ENCODE results near the gene P2RX2.

DNA sequence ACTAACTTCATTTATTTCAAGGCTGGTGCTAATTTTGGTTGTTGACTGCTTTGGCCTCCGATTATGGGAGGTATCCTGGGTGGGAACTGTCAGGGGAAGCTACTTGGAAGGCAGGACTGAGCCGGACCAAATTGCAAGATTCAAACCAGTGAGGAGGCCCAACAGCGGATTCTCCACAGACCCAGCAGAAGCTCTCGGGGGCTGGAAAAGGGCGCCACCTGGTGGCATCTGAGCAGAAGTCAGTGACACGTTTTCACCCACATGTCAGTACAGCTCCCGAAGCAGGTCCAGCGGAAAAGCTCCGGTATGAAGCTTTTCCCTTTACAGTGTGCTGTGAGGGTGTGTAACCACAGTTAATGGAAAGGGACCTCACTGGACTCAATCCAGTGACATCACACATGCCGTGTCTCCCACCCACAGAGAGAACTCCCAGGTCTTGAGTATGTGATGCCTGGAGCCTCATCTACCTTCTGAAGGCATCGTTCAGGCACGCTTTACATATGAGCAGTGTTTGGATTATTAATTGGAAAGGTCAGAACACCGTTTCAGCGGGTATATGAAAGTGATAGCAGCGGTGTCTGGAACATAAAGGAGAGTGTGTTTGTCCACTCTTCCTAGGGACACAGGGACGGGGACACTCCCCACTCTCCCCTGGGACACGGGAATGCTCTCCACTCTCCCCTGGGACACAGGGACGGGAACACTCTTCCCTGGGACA lies 3.6 kb upstream of the P2RX2 start:
- TF ChIP-seq POLR2A (IDR thresholded peaks at IDR 0.05; ENCODE audit: low read depth, low read length) = no peak
- TF ChIP-seq, protein P1, sequence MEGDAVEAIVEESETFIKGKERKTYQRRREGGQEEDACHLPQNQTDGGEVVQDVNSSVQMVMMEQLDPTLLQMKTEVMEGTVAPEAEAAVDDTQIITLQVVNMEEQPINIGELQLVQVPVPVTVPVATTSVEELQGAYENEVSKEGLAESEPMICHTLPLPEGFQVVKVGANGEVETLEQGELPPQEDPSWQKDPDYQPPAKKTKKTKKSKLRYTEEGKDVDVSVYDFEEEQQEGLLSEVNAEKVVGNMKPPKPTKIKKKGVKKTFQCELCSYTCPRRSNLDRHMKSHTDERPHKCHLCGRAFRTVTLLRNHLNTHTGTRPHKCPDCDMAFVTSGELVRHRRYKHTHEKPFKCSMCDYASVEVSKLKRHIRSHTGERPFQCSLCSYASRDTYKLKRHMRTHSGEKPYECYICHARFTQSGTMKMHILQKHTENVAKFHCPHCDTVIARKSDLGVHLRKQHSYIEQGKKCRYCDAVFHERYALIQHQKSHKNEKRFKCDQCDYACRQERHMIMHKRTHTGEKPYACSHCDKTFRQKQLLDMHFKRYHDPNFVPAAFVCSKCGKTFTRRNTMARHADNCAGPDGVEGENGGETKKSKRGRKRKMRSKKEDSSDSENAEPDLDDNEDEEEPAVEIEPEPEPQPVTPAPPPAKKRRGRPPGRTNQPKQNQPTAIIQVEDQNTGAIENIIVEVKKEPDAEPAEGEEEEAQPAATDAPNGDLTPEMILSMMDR (conservative IDR thresholded peaks at IDR 0.05; ENCODE audit: low read depth, low read length) = peak; percentile 91
- TF ChIP-seq RCOR1 (IDR thresholded peaks at IDR 0.05; ENCODE audit: insufficient replicate concordance, low read length) = no peak
- no peak for TF ChIP-seq RFX5 (IDR thresholded peaks at IDR 0.05; ENCODE audit: low read depth, low read length)
- TF ChIP-seq BHLHE40 (IDR thresholded peaks at IDR 0.05; ENCODE audit: low read depth, low read length) = peak; percentile 9; the same call in 1 of the 2 replicates
- TF ChIP-seq, protein P2, sequence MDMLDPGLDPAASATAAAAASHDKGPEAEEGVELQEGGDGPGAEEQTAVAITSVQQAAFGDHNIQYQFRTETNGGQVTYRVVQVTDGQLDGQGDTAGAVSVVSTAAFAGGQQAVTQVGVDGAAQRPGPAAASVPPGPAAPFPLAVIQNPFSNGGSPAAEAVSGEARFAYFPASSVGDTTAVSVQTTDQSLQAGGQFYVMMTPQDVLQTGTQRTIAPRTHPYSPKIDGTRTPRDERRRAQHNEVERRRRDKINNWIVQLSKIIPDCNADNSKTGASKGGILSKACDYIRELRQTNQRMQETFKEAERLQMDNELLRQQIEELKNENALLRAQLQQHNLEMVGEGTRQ (IDR thresholded peaks at IDR 0.05; ENCODE audit: low read depth, low read length) = no peak
- no peak for TF ChIP-seq CHD1 (IDR thresholded peaks at IDR 0.05; ENCODE audit: low read depth, low read length)
- no peak for TF ChIP-seq MAFK (IDR thresholded peaks at IDR 0.05; ENCODE audit: low read depth, low read length)

Data from IMR-90 (cell line).